Mesenchymal stem cell (in vitro differentiated cells and primary cell): Measurements from ENCODE around the gene CLDN20.

Experiments used
- DNase-seq: peaks from one replicate; pipeline ENCODE4 v3.0.0-alpha.2; 2013
- H2AFZ ChIP-seq: one replicate; pipeline ENCODE4 v1.6.1; 2013; ENCODE audit warnings: low read depth, mild to moderate bottlenecking, control low read depth, inconsistent platforms, low read length, moderate library complexity
- H2AK5ac ChIP-seq: 2 replicates; pipeline ENCODE4 v1.6.1; 2013; ENCODE audit warnings: low read length, moderate library complexity, mild to moderate bottlenecking, inconsistent platforms; ENCODE audit not compliant: severe bottlenecking
- H2BK120ac ChIP-seq: one replicate; pipeline ENCODE4 v1.6.1; 2013; ENCODE audit warnings: low read depth, mild to moderate bottlenecking, inconsistent platforms, low read length, moderate library complexity
- H2BK12ac ChIP-seq, 2 experiments: one replicate each; pipeline ENCODE4 v1.6.1; 2013; ENCODE audit warnings: inconsistent platforms in 2 of 2, low read length in 2 of 2, mild to moderate bottlenecking in 2 of 2, moderate library complexity in 2 of 2, control low read depth in 1 of 2
- H2BK15ac ChIP-seq: one replicate; pipeline ENCODE4 v1.6.1; 2013; ENCODE audit warnings: mild to moderate bottlenecking, low read depth, inconsistent platforms; ENCODE audit not compliant: poor library complexity, severe bottlenecking
- H2BK5ac ChIP-seq: 2 replicates; pipeline ENCODE4 v1.6.1; 2013; ENCODE audit warnings: low read depth, mild to moderate bottlenecking, low read length, control low read depth, inconsistent platforms; ENCODE audit not compliant: poor library complexity, severe bottlenecking
- H3K14ac ChIP-seq, 2 experiments: one replicate each; pipeline ENCODE4 v1.6.1; 2013; ENCODE audit warnings: inconsistent platforms in 2 of 2, low read length in 2 of 2, control low read depth in 1 of 2, mild to moderate bottlenecking in 1 of 2, moderate library complexity in 1 of 2
- H3K18ac ChIP-seq, 2 experiments: one replicate each; pipeline ENCODE4 v1.6.1; 2013; ENCODE audit warnings: inconsistent platforms in 2 of 2, low read length in 2 of 2, control low read depth in 1 of 2, low read depth in 1 of 2, mild to moderate bottlenecking in 1 of 2
- H3K23ac ChIP-seq, 2 experiments: one replicate each; pipeline ENCODE4 v1.6.1; 2013; ENCODE audit warnings: inconsistent platforms in 2 of 2, low read length in 2 of 2, mild to moderate bottlenecking in 2 of 2, moderate library complexity in 2 of 2, control low read depth in 1 of 2
- H3K27ac ChIP-seq: 2 replicates; pipeline ENCODE4 v1.5.1; 2013; ENCODE audit warnings: mild to moderate bottlenecking, moderate library complexity, low read length, control low read depth, inconsistent platforms; ENCODE audit not compliant: poor library complexity, severe bottlenecking
- H3K27me3 ChIP-seq, 2 experiments: 2 replicates each; pipeline versions ENCODE4 v1.6.1 to v1.7.0; 2013; ENCODE audit warnings: low read length in 2 of 2, mild to moderate bottlenecking in 2 of 2, moderate library complexity in 2 of 2, control low read depth in 1 of 2, inconsistent platforms in 1 of 2; ENCODE audit not compliant: control insufficient read depth in 1 of 2, insufficient read depth in 1 of 2
- H3K36me3 ChIP-seq, 2 experiments: 2 replicates each; pipeline versions ENCODE4 v1.6.1 to v1.7.0; 2013; ENCODE audit warnings: low read length in 2 of 2, control low read depth in 1 of 2, inconsistent platforms in 1 of 2, low read depth in 1 of 2, mild to moderate bottlenecking in 1 of 2; ENCODE audit not compliant: insufficient read depth in 2 of 2, control insufficient read depth in 1 of 2
- H3K4ac ChIP-seq, 2 experiments: one replicate each; pipeline ENCODE4 v1.6.1; 2013; ENCODE audit warnings: inconsistent platforms in 2 of 2, low read length in 2 of 2, mild to moderate bottlenecking in 2 of 2, moderate library complexity in 2 of 2, control low read depth in 1 of 2, low read depth in 1 of 2
- H3K4me1 ChIP-seq: 2 replicates; pipeline ENCODE4 v1.6.1; 2013; ENCODE audit warnings: low read depth, low read length, control low read depth; ENCODE audit not compliant: control insufficient read depth, insufficient read depth
- H3K4me2 ChIP-seq: 2 replicates; pipeline ENCODE4 v1.6.1; 2013; ENCODE audit warnings: low read length, mild to moderate bottlenecking, inconsistent platforms; ENCODE audit not compliant: poor library complexity, severe bottlenecking
- H3K4me3 ChIP-seq, 2 experiments: 2 replicates each; pipeline versions ENCODE4 v1.5.1 to v1.7.0; 2013; ENCODE audit warnings: low read length in 2 of 2, mild to moderate bottlenecking in 2 of 2, control low read depth in 1 of 2, low read depth in 1 of 2; ENCODE audit not compliant: insufficient read depth in 1 of 2
- H3K79me1 ChIP-seq: replicated peaks from 2 replicates; pipeline ENCODE4 v1.6.1; 2013; ENCODE audit warnings: mild to moderate bottlenecking, control low read depth, low read length, inconsistent platforms; ENCODE audit not compliant: poor library complexity, severe bottlenecking
- H3K9ac ChIP-seq: 2 replicates; pipeline ENCODE4 v1.7.0; 2013; ENCODE audit warnings: mild to moderate bottlenecking, low read length, moderate library complexity
- H3K9me3 ChIP-seq: 2 replicates; pipeline ENCODE4 v1.7.0; 2013; ENCODE audit warnings: mild to moderate bottlenecking, low read length; ENCODE audit not compliant: control insufficient read depth
- H4K8ac ChIP-seq: one replicate; pipeline ENCODE4 v1.6.1; 2013; ENCODE audit warnings: inconsistent platforms, mild to moderate bottlenecking, low read length, moderate library complexity
- H4K91ac ChIP-seq: one replicate; pipeline ENCODE4 v1.6.1; 2013; ENCODE audit warnings: mild to moderate bottlenecking, low read length, inconsistent platforms
- WGBS: methylation state at CpG from one replicate; pipeline ENCODE4 v1.1.7; 2013; ENCODE audit warnings: mixed read lengths; 5-methylcytosine and 5-hydroxymethylcytosine counted together

CLDN20 gene

DNA sequence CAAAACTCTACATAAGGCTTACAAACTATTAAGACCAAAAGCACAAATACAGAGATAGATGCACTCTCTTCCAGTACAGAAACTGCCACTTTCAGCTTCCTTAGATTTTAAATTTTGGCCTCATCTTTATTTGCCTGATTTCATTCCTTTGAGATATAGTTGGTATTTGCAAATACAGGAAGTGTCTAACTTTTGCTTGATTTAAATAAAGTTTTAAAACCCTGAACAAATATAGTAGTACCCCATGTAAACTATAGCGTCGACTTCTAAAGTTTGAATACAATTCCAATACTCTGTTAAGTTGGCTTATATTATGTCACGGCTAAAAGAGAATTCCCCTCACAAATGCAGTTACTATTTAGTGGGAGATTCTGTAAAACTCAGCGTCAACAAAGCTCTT is 1.2 kb upstream of the CLDN20 start:
- DNase-seq, result no peak
- H4K8ac ChIP-seq, result no peak overlapping the region
- no peaks in the 10 kb centered on the region for H3K4me1 ChIP-seq
- H2AFZ ChIP-seq, result no peak overlapping the region
- H2BK120ac ChIP-seq, result no peak overlapping the region
- no peak overlapping the region for H2AK5ac ChIP-seq
- peaks cover 20 to 32% of the 10 kb centered on the region in 2 experiments for H3K36me3 ChIP-seq
- no peak overlapping the region for H3K4ac ChIP-seq
- H3K23ac ChIP-seq, result no peak overlapping the region
- 100% methylated on average over 4 of the region's 4 CpGs for WGBS
- no peak overlapping the region for H4K91ac ChIP-seq
- H3K27me3 ChIP-seq, result no peaks in the 10 kb centered on the region
- H3K9me3 ChIP-seq, result no peaks in the 10 kb centered on the region
- no peak overlapping the region for H2BK5ac ChIP-seq
- no peak overlapping the region for H3K14ac ChIP-seq
- H2BK12ac ChIP-seq, result no peak overlapping the region
- H3K79me1 ChIP-seq, result peaks cover 23% of the 10 kb centered on the region
- H2BK15ac ChIP-seq, result no peak overlapping the region
- no peak overlapping the region for H3K4me3 ChIP-seq
- no peak overlapping the region for H3K27ac ChIP-seq
- no peak overlapping the region for H3K9ac ChIP-seq
- no peak overlapping the region for H3K18ac ChIP-seq
- H3K4me2 ChIP-seq, result no peak overlapping the region

DNA sequence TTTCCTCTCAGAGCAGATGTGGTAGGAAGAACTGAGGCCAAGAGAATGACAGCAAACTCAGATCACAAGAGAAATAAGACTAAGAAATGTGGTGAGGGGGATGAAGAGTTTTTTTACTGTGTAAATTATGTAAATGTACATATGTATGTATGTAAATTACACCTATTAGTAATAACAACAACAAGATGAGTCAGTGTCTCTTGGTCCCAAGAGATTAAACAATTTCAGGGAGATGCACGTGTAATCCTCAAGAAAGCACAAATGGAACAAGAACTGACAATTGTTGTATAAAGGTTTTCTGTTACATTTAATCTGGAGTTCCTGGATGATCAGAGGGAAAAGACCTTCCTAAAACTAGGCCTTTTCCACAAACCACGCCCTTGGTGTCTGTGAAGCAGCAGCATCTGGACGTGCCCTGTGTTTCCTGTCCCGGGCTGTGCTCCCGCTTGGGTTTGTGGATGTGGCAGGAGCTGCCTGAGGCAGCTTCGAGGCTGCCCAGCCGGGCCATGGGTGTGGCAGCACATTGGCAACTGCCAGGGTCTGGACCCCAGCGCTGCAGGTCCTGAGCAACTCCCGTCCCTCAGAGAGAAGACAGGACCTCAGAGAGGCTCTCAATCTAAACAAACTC is 994 bp downstream of the CLDN20 start:
- no peak overlapping the region for H3K4me3 ChIP-seq
- H2BK5ac ChIP-seq, result no peak overlapping the region
- H3K9me3 ChIP-seq, result no peaks in the 10 kb centered on the region
- peak; percentile 43 for DNase-seq
- no peak overlapping the region for H3K14ac ChIP-seq
- no peak overlapping the region for H2AK5ac ChIP-seq
- H3K79me1 ChIP-seq, result peaks cover 22% of the 10 kb centered on the region
- no peak overlapping the region for H3K23ac ChIP-seq
- no peaks in the 10 kb centered on the region for H3K4me1 ChIP-seq
- peak overlapping the region in 1 of 2 experiments; percentile 89 for H2BK12ac ChIP-seq
- WGBS, result 68% methylated on average over 8 of the region's 9 CpGs
- H3K18ac ChIP-seq, result peak overlapping the region in 1 of 2 experiments; percentile 85
- H3K36me3 ChIP-seq, result peaks cover 6 to 11% of the 10 kb centered on the region in 2 experiments
- peak overlapping the region; percentile 5 for H3K9ac ChIP-seq
- no peak overlapping the region for H3K27ac ChIP-seq
- H3K4me2 ChIP-seq, result no peak overlapping the region
- peak overlapping the region; percentile 29 for H2BK15ac ChIP-seq
- H3K27me3 ChIP-seq, result no peaks in the 10 kb centered on the region
- H2BK120ac ChIP-seq, result no peak overlapping the region
- H4K8ac ChIP-seq, result peak overlapping the region; percentile 21
- H3K4ac ChIP-seq, result peak overlapping the region in 1 of 2 experiments; percentile 84
- H4K91ac ChIP-seq, result no peak overlapping the region
- H2AFZ ChIP-seq, result no peak overlapping the region

- Histone ChIP-seq H3K4ac (no peak overlapping the region), H2BK12ac (no peak overlapping the region), H2AFZ (no peak overlapping the region), H3K18ac (no peak overlapping the region), H2AK5ac (no peak overlapping the region), H3K14ac (no peak overlapping the region), H3K9me3 (no peaks in the 10 kb centered on the region), H3K4me2 (no peak overlapping the region), H2BK15ac (no peak overlapping the region), H3K27me3 (no peaks in the 10 kb centered on the region), H3K36me3 (peaks cover 4 to 6% of the 10 kb centered on the region in 2 experiments), H2BK120ac (no peak overlapping the region), H3K4me3 (no peak overlapping the region), H3K23ac (no peak overlapping the region), H3K9ac (no peak overlapping the region), H4K8ac (no peak overlapping the region), H3K79me1 (peaks cover 22% of the 10 kb centered on the region), H3K27ac (no peak overlapping the region), H4K91ac (peak overlapping the region; percentile 32), H2BK5ac (no peak overlapping the region), H3K4me1 (no peaks in the 10 kb centered on the region)
- WGBS, result 88% methylated on average over 4 of the region's 4 CpGs
- no peak for DNase-seq
Observed at GRCh38 chr6:155265843-155266535, 2.2 kb downstream of the CLDN20 start.

GRCh38 chr6:155267411-155267810 is 3.6 kb downstream of the CLDN20 start:
- peaks cover 18% of the 10 kb centered on the region for H3K79me1 ChIP-seq

More at GRCh38 chr6:155267411-155267810, 3.6 kb downstream of the CLDN20 start:
- Histone ChIP-seq H3K23ac (no peak overlapping the region), H3K27ac (no peak overlapping the region), H3K4me3 (no peak overlapping the region), H3K4me1 (no peaks in the 10 kb centered on the region), H2BK12ac (no peak overlapping the region), H3K9me3 (no peaks in the 10 kb centered on the region), H3K4ac (no peak overlapping the region), H2BK5ac (no peak overlapping the region), H4K91ac (no peak overlapping the region), H2AK5ac (no peak overlapping the region), H2BK15ac (no peak overlapping the region), H3K14ac (no peak overlapping the region), H2AFZ (no peak overlapping the region), H3K9ac (no peak overlapping the region), H4K8ac (no peak overlapping the region), H3K36me3 (peaks cover 4 to 6% of the 10 kb centered on the region in 2 experiments), H3K27me3 (no peaks in the 10 kb centered on the region), H3K4me2 (no peak overlapping the region), H2BK120ac (no peak overlapping the region), H3K18ac (peak overlapping the region in 1 of 2 experiments; percentile 34)
- WGBS, result 100% methylated on average over 1 of the region's 2 CpGs
- no peak for DNase-seq
